ENCODE results near the gene COL19A1.

GRCh38 chr6:69987550-69987949, 121.2 kb downstream of the COL19A1 start:
- no peak for TF ChIP-seq JUNB (IDR thresholded peaks at IDR 0.05; ENCODE audit: unreplicated experiment)
- TF ChIP-seq REST (IDR thresholded peaks at IDR 0.05; ENCODE audit: unreplicated experiment) = no peak
- TF ChIP-seq POLR2AphosphoS5 (IDR thresholded peaks at IDR 0.05; ENCODE audit: low read depth) = no peak
- TF ChIP-seq CTCF (conservative IDR thresholded peaks at IDR 0.05; ENCODE audit: low read depth in 2 of 2) = no peak
- TF ChIP-seq EZH2 (IDR thresholded peaks at IDR 0.05; ENCODE audit: low read depth, unreplicated experiment) = no peak
- TF ChIP-seq EZH2phosphoT487 (IDR thresholded peaks at IDR 0.05; ENCODE audit: unreplicated experiment) = no peak

All from GM23338 (cell line).